Spinal cord (tissue), 10 donors: ENCODE data around the gene RFX8. TPM values are rescaled to one million over a fixed set of nuclear protein-coding genes. Genes with fewer than 3 reads are reported as not detected.
"Not testable (repeated sequence)": the region's sequence is repeated elsewhere in the genome, so short reads cannot be mapped to it uniquely, and the experiment has no call there.

Source experiments
- DNase-seq, 6 donors: peaks; one replicate each; pipeline versions ENCODE4 v3.0.0 to v3.0.0-alpha.2; 2013 to 2015; ENCODE audit warnings: low spot score in 6 of 6, low read depth in 4 of 6
- H3K27ac ChIP-seq: one replicate; pipeline ENCODE4 v1.5.1; 2013; ENCODE audit warnings: low read depth, low read length, control low read depth
- H3K27me3 ChIP-seq: one replicate; pipeline ENCODE4 v1.6.1; 2013; ENCODE audit warnings: low read length; ENCODE audit not compliant: control insufficient read depth, insufficient read depth
- H3K36me3 ChIP-seq: one replicate; pipeline ENCODE4 v1.6.1; 2013; ENCODE audit warnings: low read length; ENCODE audit not compliant: control insufficient read depth, insufficient read depth
- H3K4me1 ChIP-seq: one replicate; pipeline ENCODE4 v1.6.1; 2013; ENCODE audit warnings: low read length; ENCODE audit not compliant: control insufficient read depth, insufficient read depth
- H3K4me3 ChIP-seq: one replicate; pipeline ENCODE4 v1.5.1; 2013; ENCODE audit warnings: low read depth, low read length, control low read depth
- H3K9me3 ChIP-seq: one replicate; pipeline ENCODE4 v1.6.1; 2013; ENCODE audit warnings: low read length; ENCODE audit not compliant: control insufficient read depth, insufficient read depth
- WGBS: methylation state at CpG from one replicate; pipeline ENCODE4 v1.1.5; 2013; ENCODE audit warnings: missing lambda C conversion rate; ENCODE audit not compliant: insufficient coverage; 5-methylcytosine and 5-hydroxymethylcytosine counted together
- polyA plus RNA-seq, 2 donors: library from polyadenylated mRNA; unstranded; fragments of 120-200 nt; gene quantifications; one replicate each; pipeline ENCODE4 v1.2.1, GENCODE V29; 2013; ENCODE audit not compliant: insufficient read length in 2 of 2
- total RNA-seq, 2 donors: library from RNA; depleted of rRNA in 1 of 2; stranded (reverse); fragments of 120-200 nt in 1 of 2; fragments of >200 nt in 1 of 2; gene quantifications; one replicate each; pipeline versions ENCODE4 v1.2.3 to v1.2.4, GENCODE V29; 2013 to 2014
- donor health status: healthy.

RFX8 gene
- total and polyA plus RNA-seq, 4 donors: 0.66 to 1.4 (median 1.1) TPM

DNA sequence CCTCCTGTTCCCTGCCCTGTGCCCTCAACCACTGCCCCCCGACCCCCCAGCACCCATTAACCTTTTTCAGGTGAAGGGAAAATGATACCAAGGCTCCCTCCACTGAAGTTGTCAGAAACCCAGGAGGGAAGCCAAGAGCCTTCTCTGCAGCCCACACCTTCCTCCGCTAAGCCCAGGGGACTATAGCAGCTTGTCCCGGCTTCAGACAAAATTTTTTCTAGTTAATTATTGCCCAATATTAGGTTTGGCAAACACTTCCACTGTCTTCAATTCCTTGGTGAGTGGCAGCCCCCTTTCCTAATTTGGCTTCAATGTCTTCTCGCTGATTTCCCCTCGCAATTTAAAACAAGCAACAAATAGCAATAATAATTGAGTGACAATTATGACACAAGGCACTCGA, 23.9 kb downstream of the RFX8 start:
- Histone ChIP-seq H3K4me1 (no peaks in the 10 kb centered on the region), H3K9me3 (no peaks in the 10 kb centered on the region), H3K27me3 (no peaks in the 10 kb centered on the region), H3K27ac (no peak overlapping the region), H3K36me3 (no peaks in the 10 kb centered on the region), H3K4me3 (no peak overlapping the region)
- DNase-seq: no peak
- 80% methylated on average over 3 of the region's 6 CpGs for WGBS

DNA sequence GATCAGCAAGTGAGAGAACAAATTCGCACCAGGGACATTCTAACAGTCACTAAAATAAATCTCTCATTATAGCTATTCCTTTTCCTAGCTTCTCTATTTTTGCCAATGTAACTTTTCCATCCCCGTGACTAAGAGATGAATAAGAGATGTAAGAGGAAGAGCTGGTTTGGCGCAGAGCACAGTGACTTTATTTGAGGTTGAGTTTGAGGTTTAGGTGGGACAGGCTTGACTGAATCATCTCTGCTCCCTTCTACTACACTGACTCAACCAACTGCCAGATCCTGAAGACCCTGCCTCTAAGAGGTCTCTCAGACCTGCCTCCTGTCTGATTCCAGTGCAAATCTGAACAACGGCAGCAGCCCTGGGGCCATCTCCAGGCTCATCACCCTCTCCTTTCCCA, 28.0 kb downstream of the RFX8 start:
- Histone ChIP-seq H3K27ac (no peak overlapping the region), H3K27me3 (no peaks in the 10 kb centered on the region), H3K4me3 (no peak overlapping the region), H3K36me3 (no peaks in the 10 kb centered on the region), H3K9me3 (no peaks in the 10 kb centered on the region), H3K4me1 (no peaks in the 10 kb centered on the region)
- 92% methylated on average over 1 of the region's 4 CpGs for WGBS
- DNase-seq: no peak

DNA sequence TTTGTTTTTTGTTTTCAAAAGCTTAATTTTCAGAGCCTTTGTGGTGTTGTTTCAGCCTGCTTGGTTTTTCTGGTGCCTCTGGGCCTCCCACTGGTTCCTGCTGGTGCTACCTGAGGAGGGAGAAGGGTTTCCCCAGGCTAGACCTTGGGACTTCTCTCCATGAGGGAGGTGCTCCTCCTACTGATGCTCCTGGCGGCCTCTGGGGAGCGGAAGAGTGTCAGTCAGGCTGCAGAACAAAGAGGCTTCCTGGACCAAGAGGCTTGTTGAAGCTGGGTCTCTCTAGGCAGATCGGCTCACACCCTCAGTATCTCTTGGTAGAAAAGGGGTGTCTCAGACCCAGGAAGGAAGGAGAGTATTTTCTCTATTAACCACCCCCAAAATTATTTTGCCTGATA, 32.2 kb downstream of the RFX8 start:
- no peaks in the 10 kb centered on the region for H3K4me1 ChIP-seq
- no peaks in the 10 kb centered on the region for H3K9me3 ChIP-seq
- H3K4me3 ChIP-seq: no peak overlapping the region
- no peaks in the 10 kb centered on the region for H3K36me3 ChIP-seq
- DNase-seq: no peak
- WGBS: 77% methylated on average over 2 of the region's 3 CpGs
- H3K27me3 ChIP-seq: no peaks in the 10 kb centered on the region
- H3K27ac ChIP-seq: no peak overlapping the region

DNA sequence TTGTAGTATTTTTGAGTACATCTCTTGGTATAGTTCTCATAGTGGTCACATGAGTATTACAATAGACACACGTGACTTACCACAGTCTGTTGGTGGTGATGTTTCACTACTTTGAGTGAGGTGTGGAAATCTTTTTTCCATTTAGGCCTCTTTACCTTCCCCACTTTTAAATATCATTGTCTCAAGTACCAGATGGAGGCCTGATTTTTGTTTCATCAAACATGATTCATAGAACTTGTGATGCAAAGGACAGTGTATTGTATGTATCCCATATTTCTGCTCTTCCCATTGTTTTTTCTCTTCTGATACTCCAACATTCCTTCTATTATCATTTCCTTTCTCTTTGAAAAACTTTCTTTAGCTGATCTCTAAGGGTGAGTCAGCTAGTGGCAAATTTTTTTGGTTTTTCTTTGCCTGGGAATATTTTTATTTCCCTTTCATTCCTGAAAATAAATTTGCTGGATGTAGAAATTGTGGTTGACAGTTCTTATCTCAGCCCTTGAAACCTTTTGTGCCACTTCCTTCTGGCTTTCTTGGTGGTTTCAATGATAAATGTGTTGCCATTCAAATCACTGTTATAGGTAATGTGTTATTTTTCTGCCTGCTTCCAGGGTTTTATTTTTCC, 32.8 kb downstream of the RFX8 start:
- Histone ChIP-seq H3K27ac (no peak overlapping the region), H3K9me3 (no peaks in the 10 kb centered on the region), H3K27me3 (no peaks in the 10 kb centered on the region), H3K36me3 (no peaks in the 10 kb centered on the region), H3K4me3 (no peak overlapping the region), H3K4me1 (no peaks in the 10 kb centered on the region)
- no peak for DNase-seq
- no CpG with 5 or more reads among the region's 1 CpG for WGBS

DNA sequence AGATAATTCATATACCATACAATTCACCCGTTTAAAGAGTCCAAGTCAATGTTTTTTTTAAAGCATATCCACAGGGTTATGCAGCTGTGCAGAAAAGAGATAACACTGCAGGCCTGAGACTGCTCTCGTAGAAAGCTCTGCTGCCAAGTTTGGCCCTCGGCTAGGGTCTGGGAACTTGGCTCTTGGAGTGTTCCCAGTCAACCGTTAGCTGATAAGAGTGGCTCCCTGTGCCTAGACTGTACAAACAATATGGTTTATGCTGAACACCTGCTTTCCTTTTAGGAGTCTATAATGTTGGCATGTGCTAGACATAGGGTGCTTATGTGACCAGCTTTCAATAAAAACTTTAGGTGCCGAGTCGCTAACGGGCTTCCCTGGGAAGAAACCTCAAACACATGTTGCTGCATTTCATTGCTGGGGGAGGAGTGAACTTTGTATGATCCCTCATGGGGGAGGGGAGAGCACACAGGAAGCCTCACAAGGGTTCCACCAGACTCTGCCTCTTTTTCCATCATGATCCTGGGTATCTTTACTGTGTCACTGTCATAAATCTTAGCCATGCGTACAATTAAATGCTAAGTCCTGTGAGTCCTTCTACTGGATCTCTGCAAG, 34.7 kb downstream of the RFX8 start:
- Histone ChIP-seq H3K27me3 (no peaks in the 10 kb centered on the region), H3K4me1 (peaks cover 7% of the 10 kb centered on the region), H3K36me3 (no peaks in the 10 kb centered on the region), H3K9me3 (no peaks in the 10 kb centered on the region), H3K4me3 (no peak overlapping the region), H3K27ac (no peak overlapping the region)
- no peak for DNase-seq
- 54% methylated on average over 8 of the region's 8 CpGs for WGBS

DNA sequence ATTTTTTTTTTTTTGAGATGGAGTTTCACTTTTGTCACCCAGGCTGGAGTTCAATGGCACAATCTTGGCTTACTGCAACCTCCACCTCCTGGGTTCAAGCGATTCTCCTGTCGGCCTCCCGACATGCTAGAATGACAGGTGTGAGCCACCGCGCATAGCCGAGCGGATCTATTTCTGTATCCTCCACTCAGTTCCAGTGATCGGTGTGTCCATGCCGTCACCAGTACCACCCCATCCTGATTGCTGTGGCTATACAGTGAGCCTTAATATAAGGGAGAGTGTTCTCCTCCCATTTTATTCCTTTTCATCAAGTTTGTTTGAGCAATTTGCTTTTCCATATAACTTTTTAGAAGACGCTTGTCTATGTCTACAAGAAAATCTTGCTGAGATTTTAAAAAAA, 35.2 kb downstream of the RFX8 start:
- Histone ChIP-seq H3K4me1 (peaks cover 11% of the 10 kb centered on the region), H3K9me3 (no peaks in the 10 kb centered on the region), H3K36me3 (no peaks in the 10 kb centered on the region), H3K27me3 (no peaks in the 10 kb centered on the region), H3K4me3 (no peak overlapping the region), H3K27ac (no peak overlapping the region)
- 93% methylated on average over 9 of the region's 10 CpGs for WGBS
- DNase-seq: no peak

DNA sequence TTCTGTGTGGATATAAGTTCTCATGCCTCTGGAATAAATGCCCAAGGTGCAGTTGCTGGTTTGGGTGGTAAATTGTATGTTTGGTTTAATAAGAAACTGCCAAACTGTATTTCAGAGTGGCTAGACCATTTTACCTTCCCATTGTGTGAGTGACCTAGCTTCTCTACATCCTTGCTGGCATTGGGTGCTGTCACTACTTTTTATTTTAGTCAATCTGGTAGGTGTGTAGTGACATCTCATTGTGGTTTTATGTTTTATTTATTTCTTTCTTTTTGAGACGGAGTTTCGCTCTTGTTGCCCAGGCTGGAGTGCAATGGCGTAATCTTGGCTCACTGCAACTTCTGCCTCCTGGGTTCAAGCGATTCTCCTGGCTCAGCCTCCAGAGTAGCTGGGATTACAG, 36.4 kb downstream of the RFX8 start:
- not testable (repeated sequence) for H3K4me3 ChIP-seq, H3K27ac ChIP-seq, H3K27me3 ChIP-seq, H3K36me3 ChIP-seq, DNase-seq, H3K9me3 ChIP-seq
- no CpG with 5 or more reads among the region's 4 CpGs for WGBS
- H3K4me1 ChIP-seq: peaks cover 14% of the 10 kb centered on the region

DNA sequence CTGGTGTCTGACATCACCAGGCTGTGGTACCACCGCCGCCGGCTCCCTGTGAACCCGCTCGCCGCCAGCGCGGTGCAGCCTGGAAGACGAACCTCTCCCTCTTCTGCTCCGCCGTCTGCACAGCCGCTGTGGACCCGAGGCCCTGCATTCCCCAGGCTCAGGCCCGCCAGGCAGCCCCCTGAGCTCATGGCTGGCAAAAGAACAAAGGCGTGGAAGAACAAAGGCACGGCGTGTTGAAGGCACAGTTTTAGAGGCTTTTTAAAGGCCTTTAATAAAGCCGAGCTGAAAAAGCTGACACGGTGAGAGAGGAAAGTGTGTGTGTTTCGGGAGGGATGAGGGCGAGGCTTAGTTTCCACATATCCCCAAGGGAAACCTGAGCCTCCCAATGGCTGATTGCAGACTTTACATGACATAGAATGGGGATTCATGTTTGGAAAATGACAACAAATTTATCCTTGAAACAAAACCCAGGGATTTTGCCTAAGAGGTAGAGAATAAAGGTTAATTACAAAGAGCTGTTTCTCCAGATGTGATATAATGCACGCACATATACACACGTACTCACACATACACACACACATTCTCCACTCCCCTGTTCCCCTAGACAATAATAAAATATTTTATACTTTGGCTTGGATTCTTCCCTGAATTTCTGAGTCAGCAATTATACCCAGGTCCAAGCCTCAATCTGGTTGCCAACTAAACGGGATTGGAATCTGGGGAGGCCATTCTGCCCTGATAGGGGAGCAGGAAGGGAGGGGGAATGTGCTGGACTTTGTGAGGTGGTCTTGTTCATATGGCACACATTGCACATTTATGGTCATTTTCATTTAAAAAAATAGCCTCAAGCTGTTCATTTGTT, 39.7 kb downstream of the RFX8 start:
- 5% methylated on average over 17 of the region's 24 CpGs for WGBS
- peak in 4 of 6 donors; percentile 28 to 89 (median 61) for DNase-seq
- Histone ChIP-seq H3K9me3 (no peaks in the 10 kb centered on the region), H3K4me3 (no peak overlapping the region), H3K36me3 (no peaks in the 10 kb centered on the region), H3K27me3 (no peaks in the 10 kb centered on the region), H3K4me1 (peaks cover 14% of the 10 kb centered on the region), H3K27ac (peak overlapping the region; percentile 75)

DNA sequence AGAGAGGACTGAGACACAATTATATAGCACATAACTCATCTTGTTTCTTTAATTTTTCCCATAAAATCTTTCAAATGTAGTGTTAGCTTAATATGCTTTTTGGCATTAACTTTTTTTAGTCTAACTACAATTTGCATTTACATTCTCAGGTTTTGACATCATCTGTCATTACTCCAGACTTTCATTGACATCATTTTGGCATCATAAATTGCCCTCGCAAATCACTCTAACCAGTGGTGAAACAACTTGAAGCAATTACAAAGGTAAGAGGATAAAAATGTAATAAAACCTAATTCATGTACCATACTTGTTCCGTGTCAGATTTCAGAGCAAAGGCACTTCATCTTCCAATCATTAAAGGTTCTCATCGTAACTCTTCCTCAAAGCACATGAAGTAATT, 41.4 kb downstream of the RFX8 start:
- Histone ChIP-seq H3K27ac (no peak overlapping the region), H3K9me3 (no peaks in the 10 kb centered on the region), H3K27me3 (no peaks in the 10 kb centered on the region), H3K36me3 (no peaks in the 10 kb centered on the region), H3K4me1 (peaks cover 14% of the 10 kb centered on the region), H3K4me3 (no peak overlapping the region)
- peak in 1 of 6 donors; percentile 32 for DNase-seq
- WGBS: no CpG with 5 or more reads among the region's 3 CpGs
